ENCODE data around the gene COL20A1.

GRCh38 chr20:63332488-63333240, 39.7 kb downstream of the COL20A1 start:
- no peak for TF ChIP-seq CTCF (IDR thresholded peaks at IDR 0.05)
- TF ChIP-seq POLR2A (IDR thresholded peaks at IDR 0.05), result no peak

Data from uterus (tissue), 2 donors.